H9 (cell line): Measurements from ENCODE around the gene PISD. TPM values are rescaled to one million over a fixed set of nuclear protein-coding genes. Genes with fewer than 3 reads are reported as not detected.

Experiments used
- DNase-seq: peaks from one replicate; pipeline ENCODE4 v3.0.0-alpha.2; 2017
- H2AFZ ChIP-seq: one replicate; pipeline ENCODE4 v1.6.1; 2013; ENCODE audit warnings: mild to moderate bottlenecking, low read length, control low read depth, moderate library complexity
- H2AK5ac ChIP-seq: 2 replicates; pipeline ENCODE4 v1.6.1; 2013; ENCODE audit warnings: low read length, control low read depth, mixed read lengths; ENCODE audit not compliant: insufficient read length
- H2BK120ac ChIP-seq: one replicate; pipeline ENCODE4 v1.6.1; 2013; ENCODE audit warnings: low read depth, mild to moderate bottlenecking, low read length, control low read depth, inconsistent platforms; ENCODE audit not compliant: poor library complexity, severe bottlenecking
- H2BK12ac ChIP-seq: 2 replicates; pipeline ENCODE4 v1.6.1; 2013; ENCODE audit warnings: low read length, control low read depth, mixed read lengths, low read depth; ENCODE audit not compliant: insufficient read length
- H2BK15ac ChIP-seq: 2 replicates; pipeline ENCODE4 v1.6.1; 2013; ENCODE audit warnings: low read depth, low read length, control low read depth
- H2BK20ac ChIP-seq: one replicate; pipeline ENCODE4 v1.6.1; 2013; ENCODE audit warnings: low read depth, mild to moderate bottlenecking, low read length, control low read depth, inconsistent platforms; ENCODE audit not compliant: poor library complexity, severe bottlenecking
- H2BK5ac ChIP-seq: 2 replicates; pipeline ENCODE4 v1.6.1; 2013; ENCODE audit warnings: low read length, control low read depth, mixed read lengths; ENCODE audit not compliant: insufficient read length
- H3K14ac ChIP-seq: 2 replicates; pipeline ENCODE4 v1.6.1; 2013; ENCODE audit warnings: low read length, control low read depth; ENCODE audit not compliant: insufficient read depth
- H3K18ac ChIP-seq: 2 replicates; pipeline ENCODE4 v1.6.1; 2013; ENCODE audit warnings: low read depth, mild to moderate bottlenecking, mixed read lengths, low read length, control low read depth; ENCODE audit not compliant: insufficient read length
- H3K23ac ChIP-seq: 2 replicates; pipeline ENCODE4 v1.6.1; 2013; ENCODE audit warnings: low read length, control low read depth, mixed read lengths, low read depth; ENCODE audit not compliant: insufficient read length
- H3K23me2 ChIP-seq: 2 replicates; pipeline ENCODE4 v1.6.1; 2013; ENCODE audit warnings: low read depth, mild to moderate bottlenecking, mixed read lengths, low read length, control low read depth; ENCODE audit not compliant: insufficient read length, poor library complexity, severe bottlenecking
- H3K27ac ChIP-seq: 2 replicates; pipeline ENCODE4 v1.5.1; 2013; ENCODE audit warnings: low read length, control low read depth, mixed read lengths, low read depth; ENCODE audit not compliant: insufficient read length
- H3K27me3 ChIP-seq: 2 replicates; pipeline ENCODE4 v1.6.1; 2013; ENCODE audit warnings: low read length, control low read depth, inconsistent platforms; ENCODE audit not compliant: insufficient read depth
- H3K4ac ChIP-seq: 2 replicates; pipeline ENCODE4 v1.6.1; 2013; ENCODE audit warnings: low read depth, mild to moderate bottlenecking, control low read depth, inconsistent platforms, low read length, moderate library complexity
- H3K4me1 ChIP-seq: 2 replicates; pipeline ENCODE4 v1.6.1; 2013; ENCODE audit warnings: low read length, control low read depth, inconsistent platforms; ENCODE audit not compliant: insufficient read depth
- H3K4me2 ChIP-seq: 2 replicates; pipeline ENCODE4 v1.6.1; 2013; ENCODE audit warnings: low read length, control low read depth, mixed read lengths; ENCODE audit not compliant: insufficient read length, insufficient read depth
- H3K56ac ChIP-seq: 2 replicates; pipeline ENCODE4 v1.6.1; 2013; ENCODE audit warnings: low read depth, mild to moderate bottlenecking, mixed read lengths, low read length, control low read depth; ENCODE audit not compliant: insufficient read length
- H3K79me1 ChIP-seq: 2 replicates; pipeline ENCODE4 v1.6.1; 2013; ENCODE audit warnings: low read depth, mild to moderate bottlenecking, moderate library complexity, low read length, control low read depth, inconsistent platforms; ENCODE audit not compliant: insufficient read depth, poor library complexity, severe bottlenecking
- H3K79me2 ChIP-seq: 2 replicates; pipeline ENCODE4 v1.6.1; 2013; ENCODE audit warnings: low read length, control low read depth, inconsistent platforms; ENCODE audit not compliant: insufficient read depth
- H3K9ac ChIP-seq: 2 replicates; pipeline ENCODE4 v1.6.1; 2013; ENCODE audit warnings: low read length, control low read depth, mixed read lengths; ENCODE audit not compliant: insufficient read length; ENCODE audit errors: extremely low read depth
- H3K9me3 ChIP-seq: one replicate; pipeline ENCODE4 v1.6.1; 2013; ENCODE audit warnings: low read depth, low read length, inconsistent platforms; ENCODE audit not compliant: control insufficient read depth
- H3T11ph ChIP-seq: one replicate; pipeline ENCODE4 v1.6.1; 2013; ENCODE audit warnings: mild to moderate bottlenecking, low read length, control low read depth, inconsistent platforms
- H4K20me1 ChIP-seq: one replicate; pipeline ENCODE4 v1.6.1; 2013; ENCODE audit not compliant: control insufficient read depth, insufficient read length, insufficient read depth
- H4K5ac ChIP-seq: 2 replicates; pipeline ENCODE4 v1.6.1; 2013; ENCODE audit warnings: low read depth, mild to moderate bottlenecking, mixed read lengths, low read length, control low read depth; ENCODE audit not compliant: insufficient read length
- H4K8ac ChIP-seq: replicated peaks from 2 replicates; pipeline ENCODE4 v1.6.1; 2013; ENCODE audit warnings: low read length, control low read depth, mixed read lengths, low read depth; ENCODE audit not compliant: insufficient read length
- H4K91ac ChIP-seq: 2 replicates; pipeline ENCODE4 v1.6.1; 2013; ENCODE audit warnings: low read depth, mild to moderate bottlenecking, moderate library complexity, mixed read lengths, low read length, control low read depth; ENCODE audit not compliant: insufficient read length
- H3K27ac Mint-ChIP-seq, 3 experiments: 2 replicates in 2 of 3; 3 replicates in 1 of 3; pipeline ENCODE4 v1.8.0; 2020 to 2021; ENCODE audit warnings: mixed read lengths in 3 of 3, mild to moderate bottlenecking in 1 of 3, moderate library complexity in 1 of 3
- H3K27me3 Mint-ChIP-seq: 2 replicates; pipeline ENCODE4 v1.8.0; 2021; ENCODE audit warnings: low read depth, mild to moderate bottlenecking, moderate library complexity, mixed read lengths
- H3K36me3 Mint-ChIP-seq, 3 experiments: 2 replicates in 2 of 3; 3 replicates in 1 of 3; pipeline ENCODE4 v1.8.0; 2020 to 2021; ENCODE audit warnings: low read depth in 3 of 3, mixed read lengths in 3 of 3; ENCODE audit not compliant: insufficient read depth in 1 of 3
- H3K4me1 Mint-ChIP-seq, 2 experiments: 2 replicates each; pipeline ENCODE4 v1.8.0; 2020; ENCODE audit warnings: mixed read lengths in 2 of 2
- H3K4me3 Mint-ChIP-seq, 2 experiments: 2 replicates in 1 of 2; 3 replicates in 1 of 2; pipeline ENCODE4 v1.8.0; 2020 to 2021; ENCODE audit warnings: mild to moderate bottlenecking in 2 of 2, mixed read lengths in 2 of 2, moderate library complexity in 1 of 2
- H3K9me3 Mint-ChIP-seq, 2 experiments: 2 replicates in 1 of 2; 3 replicates in 1 of 2; pipeline ENCODE4 v1.8.0; 2020; ENCODE audit warnings: mild to moderate bottlenecking in 2 of 2, mixed read lengths in 2 of 2, moderate library complexity in 1 of 2
- CTCF ChIP-seq: fragments of 200-600 bp; sonication (generic); conservative IDR thresholded peaks from 3 replicates; pipeline ENCODE4 v1.8.0; 2021; ENCODE audit warnings: antibody characterized with exemption, mild to moderate bottlenecking
- WGBS: extraction: QIAGEN DNeasy Blood & Tissue Kit; methylation state at CpG from one replicate; pipeline ENCODE4 v1.1.7; 2013; ENCODE audit warnings: missing lambda C conversion rate, low lambda C conversion rate, mixed read lengths; ENCODE audit not compliant: insufficient read length; ENCODE audit errors: extremely low coverage; 5-methylcytosine and 5-hydroxymethylcytosine counted together
- total RNA-seq: library from RNA; stranded (reverse); gene quantifications from 2 replicates; pipeline ENCODE4 v1.2.1, GENCODE V29; 2021

Gene PISD
- total RNA-seq, 1 experiment from 2014 or later = 62.0 TPM

GRCh38 chr22:31577711-31578110 lies 84.3 kb downstream of the PISD start:
- WGBS = no CpG with 5 or more reads among the region's 5 CpGs
- no peak overlapping the region for H2BK20ac ChIP-seq
- H2BK5ac ChIP-seq = no peak overlapping the region
- H2AFZ ChIP-seq = no peak overlapping the region
- no peaks in the 10 kb centered on the region for H3K79me1 ChIP-seq
- H3K4ac ChIP-seq = no peak overlapping the region
- H4K20me1 ChIP-seq = no peaks in the 10 kb centered on the region
- TF ChIP-seq CTCF = no peak
- no peaks in the 10 kb centered on the region for H3K4me1 ChIP-seq
- no peak overlapping the region for H3K56ac ChIP-seq
- H3T11ph ChIP-seq = no peak overlapping the region
- H3K27ac ChIP-seq = no peak overlapping the region
- no peak overlapping the region for H4K91ac ChIP-seq
- H2BK120ac ChIP-seq = no peak overlapping the region
- no peak overlapping the region for H4K5ac ChIP-seq
- no peaks in the 10 kb centered on the region for H3K9me3 ChIP-seq
- no peak overlapping the region for H3K18ac ChIP-seq
- H3K14ac ChIP-seq = no peak overlapping the region
- no peak overlapping the region for H2BK12ac ChIP-seq
- H2AK5ac ChIP-seq = no peak overlapping the region
- no peak overlapping the region for H3K4me3 Mint-ChIP-seq
- no peaks in the 10 kb centered on the region for H3K79me2 ChIP-seq
- DNase-seq = no peak
- no peaks in the 10 kb centered on the region for H3K27me3 ChIP-seq
- no peak overlapping the region for H3K23ac ChIP-seq
- no peak overlapping the region for H3K27ac Mint-ChIP-seq
- H3K4me2 ChIP-seq = no peak overlapping the region
- H4K8ac ChIP-seq = no peak overlapping the region
- 0 out of 2 replicates have a peak, but pooled peaks cover 1% of the 10 kb centered on the region for H3K27me3 Mint-ChIP-seq
- no peaks in the 10 kb centered on the region for H3K9me3 Mint-ChIP-seq
- H2BK15ac ChIP-seq = no peak overlapping the region
- no peaks in the 10 kb centered on the region for H3K23me2 ChIP-seq
- H3K9ac ChIP-seq = no peak overlapping the region
- peaks cover 0 to 11% (median 0%) of the 10 kb centered on the region in 3 experiments; a peak in 3 of 7 replicates for H3K36me3 Mint-ChIP-seq
- H3K4me1 Mint-ChIP-seq = no peaks in the 10 kb centered on the region
